GM12892 (cell line): ENCODE data around the gene WNT9B.

Experiments used
- DNase-seq: peaks from one replicate; pipeline ENCODE4 v3.0.0; 2011; ENCODE audit not compliant: insufficient read length
- FAIRE-seq: peaks from 2 replicates; lab custom pipeline; 2011; peaks lifted over from hg19 to GRCh38; lab: Jason Lieb, UNC
- POLR2A ChIP-seq: IDR thresholded peaks from 2 replicates; pipeline ENCODE4 v1.6.1; 2011; ENCODE audit warnings: low read depth, low read length, control low read depth
- POLR2AphosphoS5 ChIP-seq: IDR thresholded peaks from 2 replicates; pipeline ENCODE4 v1.6.1; 2011; ENCODE audit warnings: low read depth, low read length, control low read depth
- TAF1 ChIP-seq: IDR thresholded peaks from 2 replicates; pipeline ENCODE4 v1.6.1; 2011; ENCODE audit warnings: low read depth, mild to moderate bottlenecking, control low read depth, low read length, borderline replicate concordance

The WNT9B gene

GRCh38 chr17:46815474-46816353 lies 35.7 kb upstream of the WNT9B start:
- DNase-seq (no peak), FAIRE-seq (no peak)
- TF ChIP-seq TAF1 (no peak), POLR2A (no peak), POLR2AphosphoS5 (no peak)

- FAIRE-seq = no peak
- DNase-seq = no peak
- no peak for TF ChIP-seq POLR2A
- TF ChIP-seq POLR2AphosphoS5 = no peak
- no peak for TF ChIP-seq TAF1
Measured at GRCh38 chr17:46817151-46817900, 34.1 kb upstream of the WNT9B start.

GRCh38 chr17:46817901-46818209 lies 33.5 kb upstream of the WNT9B start:
- FAIRE-seq (no peak), DNase-seq (no peak)
- TF ChIP-seq TAF1 = no peak
- TF ChIP-seq POLR2A = no peak
- no peak for TF ChIP-seq POLR2AphosphoS5

- FAIRE-seq (no peak), DNase-seq (peak; percentile 65)
Measured at GRCh38 chr17:46818316-46818928, 33.0 kb upstream of the WNT9B start, which contains the start of gene WNT3. Gene WNT3 (minus strand): TSS chr17:46818692. CDS start chr17:46818597, 95 bp downstream.

GRCh38 chr17:46818929-46819859 lies 32.2 kb upstream of the WNT9B start:
- TF ChIP-seq TAF1 (no peak), POLR2AphosphoS5 (no peak), POLR2A (no peak)
- DNase-seq = no peak

More at GRCh38 chr17:46818316-46818928, 33.0 kb upstream of the WNT9B start, which contains the start of gene WNT3:
- TF ChIP-seq POLR2A = no peak
- TF ChIP-seq TAF1 = no peak
- no peak for TF ChIP-seq POLR2AphosphoS5

GRCh38 chr17:46819906-46820351 lies 31.5 kb upstream of the WNT9B start:
- FAIRE-seq (no peak), DNase-seq (no peak)
- TF ChIP-seq POLR2A (no peak), POLR2AphosphoS5 (no peak), TAF1 (no peak)

More at GRCh38 chr17:46818929-46819859, 32.2 kb upstream of the WNT9B start:
- FAIRE-seq = no peak

GRCh38 chr17:46820592-46821450 lies 30.6 kb upstream of the WNT9B start:
- FAIRE-seq = no peak
- no peak for DNase-seq
- TF ChIP-seq POLR2AphosphoS5 (no peak), POLR2A (no peak), TAF1 (no peak)

GRCh38 chr17:46821482-46822387 lies 29.6 kb upstream of the WNT9B start:
- FAIRE-seq (no peak), DNase-seq (no peak)
- TF ChIP-seq POLR2A = no peak
- no peak for TF ChIP-seq POLR2AphosphoS5
- no peak for TF ChIP-seq TAF1

- DNase-seq = no peak
Measured at GRCh38 chr17:46822388-46822921, 28.9 kb upstream of the WNT9B start.

GRCh38 chr17:46823657-46824056 lies 27.7 kb upstream of the WNT9B start:
- DNase-seq = no peak
- TF ChIP-seq POLR2AphosphoS5 (no peak), TAF1 (no peak), POLR2A (no peak)
- FAIRE-seq = no peak

More at GRCh38 chr17:46822388-46822921, 28.9 kb upstream of the WNT9B start:
- no peak for TF ChIP-seq POLR2A
- no peak for TF ChIP-seq TAF1
- no peak for TF ChIP-seq POLR2AphosphoS5
- FAIRE-seq = no peak
